GM23248 (cell line): Measurements from ENCODE around the gene TMEM229B. TPM values are rescaled to one million over a fixed set of nuclear protein-coding genes. Genes with fewer than 3 reads are reported as not detected.

Source experiments
- DNase-seq: peaks from one replicate; pipeline ENCODE4 v3.0.0-alpha.2; 2015
- H2AFZ ChIP-seq: fragments of 200-600 bp; sonication (generic); 2 replicates; pipeline ENCODE4 v1.6.1; 2016; ENCODE audit warnings: antibody characterized with exemption
- H3F3A ChIP-seq: fragments of 200-600 bp; sonication (generic); 2 replicates; pipeline ENCODE4 v1.6.1; 2016; ENCODE audit warnings: mild to moderate bottlenecking, antibody characterized with exemption, mixed run types; ENCODE audit not compliant: insufficient read depth
- H3K27ac ChIP-seq: fragments of 200-600 bp; sonication (generic); 2 replicates; pipeline ENCODE4 v1.5.1; 2016; ENCODE audit warnings: mild to moderate bottlenecking
- H3K27me3 ChIP-seq: fragments of 200-600 bp; sonication (generic); replicated peaks from 2 replicates; pipeline ENCODE4 v1.6.1; 2016; ENCODE audit warnings: mild to moderate bottlenecking; ENCODE audit not compliant: insufficient read depth
- H3K36me3 ChIP-seq: fragments of 200-600 bp; sonication (generic); 2 replicates; pipeline ENCODE4 v1.6.1; 2016; ENCODE audit warnings: low read depth, mild to moderate bottlenecking
- H3K4me1 ChIP-seq: fragments of 200-600 bp; sonication (generic); 2 replicates; pipeline ENCODE4 v1.6.1; 2016; ENCODE audit warnings: mild to moderate bottlenecking; ENCODE audit not compliant: insufficient read depth
- H3K4me2 ChIP-seq: fragments of 200-600 bp; sonication (generic); one replicate; pipeline ENCODE4 v1.6.1; 2016; ENCODE audit warnings: mild to moderate bottlenecking; ENCODE audit not compliant: unreplicated experiment
- H3K4me3 ChIP-seq: fragments of 200-600 bp; sonication (generic); 2 replicates; pipeline ENCODE4 v1.5.1; 2016; ENCODE audit warnings: mild to moderate bottlenecking
- H3K79me2 ChIP-seq: fragments of 200-600 bp; sonication (generic); 2 replicates; pipeline ENCODE4 v1.6.1; 2016; ENCODE audit warnings: mild to moderate bottlenecking; ENCODE audit not compliant: insufficient read depth
- H3K9ac ChIP-seq: fragments of 200-600 bp; sonication (generic); 2 replicates; pipeline ENCODE4 v1.6.1; 2016; ENCODE audit warnings: mild to moderate bottlenecking
- H3K9me2 ChIP-seq: fragments of 200-600 bp; sonication (generic); 2 replicates; pipeline ENCODE4 v1.6.1; 2016; ENCODE audit warnings: mixed run types, mild to moderate bottlenecking, moderate library complexity; ENCODE audit not compliant: insufficient read depth
- H3K9me3 ChIP-seq: fragments of 200-600 bp; sonication (generic); one replicate; pipeline ENCODE4 v1.6.1; 2017; ENCODE audit warnings: low read depth
- H4K20me1 ChIP-seq: fragments of 200-600 bp; sonication (generic); 2 replicates; pipeline ENCODE4 v1.6.0; 2016; ENCODE audit not compliant: insufficient read depth
- EZH2 ChIP-seq: fragments of 200-600 bp; sonication (generic); IDR thresholded peaks from 2 replicates; pipeline ENCODE4 v1.6.1; 2018; ENCODE audit warnings: antibody characterized with exemption, mild to moderate bottlenecking; ENCODE audit not compliant: insufficient read depth, poor library complexity, severe bottlenecking
- EZH2phosphoT487 ChIP-seq: fragments of 200-600 bp; sonication (generic); IDR thresholded peaks from 2 replicates; pipeline ENCODE4 v1.6.1; 2018; ENCODE audit warnings: antibody characterized with exemption, moderate library complexity, mild to moderate bottlenecking, low read depth; ENCODE audit not compliant: insufficient read depth
- WGBS, 2 experiments: methylation state at CpG; one replicate each; pipeline ENCODE4 v1.1.6; 2015 to 2017; ENCODE audit warnings: low lambda C conversion rate in 2 of 2, low coverage in 1 of 2; ENCODE audit errors: missing lambda C conversion rate in 2 of 2; 5-methylcytosine and 5-hydroxymethylcytosine counted together
- in situ Hi-C: fragments of 300-500 bp; cut with MboI; formaldehyde crosslinking; loops from 2 replicates; pipeline ENCODE4 v1.15.0; 2020
- polyA plus RNA-seq: library from polyadenylated mRNA; unstranded; fragments of >200 nt; fragmentation: Nextera tagmentation; extraction: Ambion mirVana; gene quantifications from 2 replicates; pipeline ENCODE4 v1.2.1, GENCODE V29; 2016
- total RNA-seq: library from RNA; depleted of rRNA; stranded (reverse); fragments of >200 nt; shearing (Covaris generic); gene quantifications from 2 replicates; pipeline ENCODE4 v1.2.3, GENCODE V29; 2014

Gene TMEM229B
- total and polyA plus RNA-seq, 2 experiments from 2014 or later, result 0.43 to 0.65 TPM

DNA sequence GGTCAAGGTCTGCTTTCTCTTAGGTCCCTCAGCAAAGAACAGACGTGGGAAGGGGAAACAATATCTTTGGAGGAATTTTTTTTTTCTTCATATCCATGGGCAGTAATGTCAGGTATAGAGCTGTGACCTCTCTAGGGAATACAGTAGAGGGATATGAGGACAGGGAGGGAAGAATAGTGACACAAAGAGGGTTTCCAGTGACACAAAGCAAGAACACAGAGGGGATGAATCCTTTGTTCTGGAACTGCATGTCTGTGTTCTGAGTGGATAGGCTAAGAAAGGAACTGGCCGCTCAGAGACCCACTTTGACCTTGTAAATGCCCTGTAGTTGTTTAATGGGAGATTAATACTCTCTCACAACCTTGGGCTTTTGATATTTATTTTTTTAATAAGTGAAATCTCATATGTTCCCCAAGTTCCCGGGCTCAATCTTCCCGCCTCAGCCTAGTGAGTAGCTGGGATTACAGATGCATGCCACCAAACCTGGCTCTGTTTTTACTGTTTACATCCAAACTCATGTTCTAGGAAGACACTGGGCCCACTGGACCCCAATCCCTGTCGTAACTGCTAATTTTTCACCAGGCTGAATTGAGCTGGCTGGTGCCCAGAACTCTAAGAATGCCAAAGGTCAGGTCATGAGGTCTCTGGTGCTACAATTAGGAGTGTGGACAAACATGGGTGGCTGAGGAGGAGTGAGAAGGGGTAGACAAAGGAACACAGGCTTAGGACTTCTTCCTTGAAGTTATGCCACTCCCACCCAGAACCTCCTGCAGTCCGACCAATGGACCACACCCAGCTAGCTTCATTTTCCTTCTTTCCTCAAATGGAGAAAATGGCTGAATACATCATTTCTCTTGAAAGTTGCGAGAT lies 35.5 kb upstream of the TMEM229B start:
- Histone ChIP-seq H3K9me2 (no peaks in the 10 kb centered on the region), H3K4me2 (no peak overlapping the region), H2AFZ (no peak overlapping the region), H3K27me3 (peaks cover 68% of the 10 kb centered on the region), H3K36me3 (no peaks in the 10 kb centered on the region), H3K9me3 (no peaks in the 10 kb centered on the region), H3K27ac (no peak overlapping the region), H3K79me2 (no peaks in the 10 kb centered on the region), H4K20me1 (no peaks in the 10 kb centered on the region), H3K4me1 (no peaks in the 10 kb centered on the region), H3F3A (no peaks in the 10 kb centered on the region), H3K9ac (no peak overlapping the region), H3K4me3 (no peak overlapping the region)
- TF ChIP-seq EZH2phosphoT487 (no peak), EZH2 (no peak)
- DNase-seq, result no peak
- WGBS, 2 experiments, result 65 to 66% methylated on average over 7 of the region's 7 CpGs
- in situ Hi-C loops, result no loop called here

DNA sequence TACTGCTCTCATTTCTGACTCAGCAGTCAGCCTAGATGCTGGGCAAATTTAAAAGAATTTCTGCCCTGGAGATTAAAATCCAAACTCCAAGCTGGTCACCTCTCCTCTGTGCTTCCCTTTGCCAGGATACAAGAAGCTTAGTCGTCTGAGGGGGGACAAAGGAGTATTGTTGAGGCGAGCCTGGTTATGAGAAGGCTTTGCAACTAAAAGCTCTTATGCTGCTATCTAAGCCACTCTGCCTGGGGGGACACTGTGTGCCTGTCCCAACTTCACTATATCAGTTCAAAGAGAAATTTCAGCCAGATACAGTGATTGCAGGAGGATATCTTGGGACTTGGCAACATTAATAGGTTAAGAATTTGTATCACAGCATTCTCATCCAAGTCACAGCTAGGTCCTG lies 33.7 kb upstream of the TMEM229B start:
- no peaks in the 10 kb centered on the region for H3K9me2 ChIP-seq
- H3K27ac ChIP-seq, result no peak overlapping the region
- H2AFZ ChIP-seq, result no peak overlapping the region
- WGBS, 2 experiments, result 63 to 67% methylated on average over 2 of the region's 2 CpGs
- H3K4me1 ChIP-seq, result no peaks in the 10 kb centered on the region
- no peak overlapping the region for H3K4me3 ChIP-seq
- H3K9ac ChIP-seq, result no peak overlapping the region
- no peaks in the 10 kb centered on the region for H3K9me3 ChIP-seq
- H3K27me3 ChIP-seq, result peaks cover 78% of the 10 kb centered on the region
- H3K79me2 ChIP-seq, result no peaks in the 10 kb centered on the region
- no peaks in the 10 kb centered on the region for H3F3A ChIP-seq
- DNase-seq, result no peak
- in situ Hi-C loops, result no loop called here
- no peak overlapping the region for H3K4me2 ChIP-seq
- no peaks in the 10 kb centered on the region for H3K36me3 ChIP-seq
- TF ChIP-seq EZH2phosphoT487 (no peak), EZH2 (no peak)
- H4K20me1 ChIP-seq, result no peaks in the 10 kb centered on the region

DNA sequence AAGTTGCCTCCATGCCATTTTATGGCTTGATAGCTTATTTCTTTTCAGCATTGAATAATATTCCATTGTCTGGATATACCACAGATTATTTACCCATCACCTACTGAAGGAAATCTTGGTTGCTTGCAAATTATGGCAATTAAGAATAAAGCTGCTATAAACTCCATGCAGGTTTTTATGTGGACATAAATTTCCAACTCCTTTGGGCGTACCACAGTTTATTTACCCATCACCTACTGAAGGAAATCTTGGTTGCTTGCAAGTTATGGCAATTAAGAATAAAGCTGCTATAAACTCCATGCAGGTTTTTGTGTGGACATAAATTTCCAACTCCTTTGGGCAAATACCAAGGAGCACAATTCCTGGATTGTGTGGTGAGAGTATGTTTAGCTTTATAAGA lies 32.0 kb upstream of the TMEM229B start:
- in situ Hi-C loops, result no loop called here
- 41 to 71% methylated on average over 1 of the region's 1 CpG for WGBS, 2 experiments
- no peaks in the 10 kb centered on the region for H3F3A ChIP-seq

DNA sequence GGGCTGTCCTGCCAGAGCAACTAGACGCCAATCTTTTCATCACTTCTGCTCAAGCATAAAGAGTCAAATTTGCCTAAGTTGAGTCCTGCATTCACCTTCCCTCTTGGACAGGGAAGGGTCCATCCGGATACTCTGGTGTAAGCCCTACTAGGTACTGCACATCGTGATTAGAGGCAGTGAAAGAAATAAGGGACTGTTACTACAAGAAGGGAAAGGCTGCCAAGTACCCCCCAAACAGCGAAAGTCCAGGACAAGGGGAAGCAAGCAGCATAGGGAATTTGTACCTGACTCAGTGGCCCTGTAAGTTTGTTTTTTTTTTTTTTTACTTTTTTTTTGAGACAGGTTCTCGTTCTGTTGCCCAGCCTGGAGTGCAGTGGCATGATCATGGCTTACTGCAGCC lies 30.9 kb upstream of the TMEM229B start:
- H3K27me3 ChIP-seq, result peaks cover 76% of the 10 kb centered on the region

More for the DNA sequence above, 32.0 kb upstream of the TMEM229B start:
- H3K9me3 ChIP-seq, result no peaks in the 10 kb centered on the region
- H3K27ac ChIP-seq, result no peak overlapping the region
- H3K27me3 ChIP-seq, result peaks cover 85% of the 10 kb centered on the region
- no peaks in the 10 kb centered on the region for H3K9me2 ChIP-seq
- H3K4me2 ChIP-seq, result no peak overlapping the region
- DNase-seq, result no peak
- no peaks in the 10 kb centered on the region for H3K4me1 ChIP-seq
- TF ChIP-seq EZH2, result no peak
- no peak for TF ChIP-seq EZH2phosphoT487
- no peaks in the 10 kb centered on the region for H3K79me2 ChIP-seq
- H3K36me3 ChIP-seq, result no peaks in the 10 kb centered on the region
- no peak overlapping the region for H2AFZ ChIP-seq
- no peaks in the 10 kb centered on the region for H4K20me1 ChIP-seq
- no peak overlapping the region for H3K4me3 ChIP-seq
- no peak overlapping the region for H3K9ac ChIP-seq

More for the DNA sequence above, 30.9 kb upstream of the TMEM229B start:
- H3K4me3 ChIP-seq, result no peak overlapping the region
- TF ChIP-seq EZH2, result no peak
- no peak for TF ChIP-seq EZH2phosphoT487
- H3K9me2 ChIP-seq, result no peaks in the 10 kb centered on the region
- H2AFZ ChIP-seq, result no peak overlapping the region
- no peaks in the 10 kb centered on the region for H3F3A ChIP-seq
- no peak overlapping the region for H3K27ac ChIP-seq
- no peaks in the 10 kb centered on the region for H3K36me3 ChIP-seq
- no peak overlapping the region for H3K4me2 ChIP-seq
- DNase-seq, result no peak
- in situ Hi-C loops, result no loop called here
- H3K4me1 ChIP-seq, result no peaks in the 10 kb centered on the region
- H4K20me1 ChIP-seq, result no peaks in the 10 kb centered on the region
- no peak overlapping the region for H3K9ac ChIP-seq
- WGBS, 2 experiments, result 47 to 53% methylated on average over 5 of the region's 5 CpGs
- no peaks in the 10 kb centered on the region for H3K79me2 ChIP-seq
- H3K9me3 ChIP-seq, result no peaks in the 10 kb centered on the region
